Panc1 (cell line): Measurements from ENCODE around the gene DYRK1A. TPM values are rescaled to one million over a fixed set of nuclear protein-coding genes. Genes with fewer than 3 reads are reported as not detected.

Experiments used
- ATAC-seq: fragments of 200-7000 bp; cut with Tn5 transposase; 2 replicates; pipeline ENCODE4 v1.9.1; 2020; ENCODE audit warnings: mild to moderate bottlenecking, moderate library complexity
- BruUV-seq: library from RNA; stranded (reverse); fragments of 400-500 nt; replicated peaks from 2 replicates; lab custom pipeline; 2021; lab: Mats Ljungman, UMichigan
- CTCF ChIA-PET: fragments of 300-600 bp; sonication (Branson Sonifier 250); formaldehyde crosslinking; loops from one replicate; lab custom pipeline; 2022; ENCODE audit warnings: antibody characterized with exemption; lab: Charles Lee
- POLR2A ChIA-PET: fragments of 300-600 bp; sonication (Branson Sonifier 250); formaldehyde crosslinking; loops from one replicate; lab custom pipeline; 2022; ENCODE audit warnings: antibody characterized with exemption; lab: Charles Lee
- DNase-seq: peaks from one replicate; pipeline ENCODE4 v3.0.0-alpha.2; 2010; ENCODE audit warnings: low read depth, low spot score
- H3K27ac ChIP-seq: 2 replicates; pipeline ENCODE4 v1.5.1; 2011; ENCODE audit warnings: mild to moderate bottlenecking, low read length, inconsistent platforms
- H3K27me3 ChIP-seq: fragments of 200-500 bp; sonication (Bioruptor generic); 2 replicates; pipeline ENCODE4 v1.6.0; 2014; ENCODE audit warnings: low read length, inconsistent platforms; ENCODE audit not compliant: control insufficient read depth, insufficient read depth
- H3K36me3 ChIP-seq: fragments of 200-500 bp; sonication (Bioruptor generic); 2 replicates; pipeline ENCODE4 v1.5.1; 2014; ENCODE audit warnings: inconsistent platforms, mild to moderate bottlenecking, low read length, moderate library complexity; ENCODE audit not compliant: control insufficient read depth, insufficient read depth
- H3K4me1 ChIP-seq: 2 replicates; pipeline ENCODE4 v1.5.1; 2011; ENCODE audit warnings: inconsistent platforms, mild to moderate bottlenecking, low read length, moderate library complexity; ENCODE audit not compliant: control insufficient read depth, insufficient read depth
- H3K4me3 ChIP-seq, 2 experiments: 2 replicates each; pipeline ENCODE4 v1.5.1; 2011 to 2012; ENCODE audit warnings: low read depth in 2 of 2, low read length in 2 of 2, mild to moderate bottlenecking in 2 of 2, inconsistent platforms in 1 of 2, moderate library complexity in 1 of 2
- H3K9me3 ChIP-seq: fragments of 200-500 bp; sonication (Bioruptor generic); 2 replicates; pipeline ENCODE4 v1.5.1; 2014; ENCODE audit warnings: low read depth, mild to moderate bottlenecking, inconsistent platforms, low read length, moderate library complexity; ENCODE audit not compliant: control insufficient read depth, insufficient read depth
- POLR2AphosphoS5 ChIP-seq: IDR thresholded peaks from 2 replicates; pipeline ENCODE4 v1.6.1; 2012; ENCODE audit warnings: mild to moderate bottlenecking, low read depth, low read length, moderate library complexity
- SIN3A ChIP-seq: IDR thresholded peaks from 2 replicates; pipeline ENCODE4 v1.6.1; 2012; ENCODE audit warnings: low read depth, mild to moderate bottlenecking, low read length, moderate library complexity, borderline replicate concordance; ENCODE audit not compliant: insufficient read depth
- TCF7L2 ChIP-seq: IDR thresholded peaks from 2 replicates; pipeline ENCODE4 v1.6.1; 2011; ENCODE audit warnings: mild to moderate bottlenecking, low read depth, low read length, inconsistent platforms
- in situ Hi-C: cut with HindIII; loops from 2 replicates; pipeline ENCODE4 v1.10.0; 2016; ENCODE audit warnings: low sequenced_read_pairs, low pct_unique_long_range_greater_than_20kb
- intact Hi-C: fragments of 100-400 bp; cut with micrococcal nuclease; formaldehyde crosslinking; loops from one replicate; pipeline ENCODE4 v1.10.0; 2022; ENCODE audit not compliant: unreplicated experiment
- total RNA-seq: library from RNA; stranded (reverse); gene quantifications from one replicate; pipeline ENCODE4 v1.2.1, GENCODE V29; 2021; ENCODE audit not compliant: unreplicated experiment
- TF ChIP-seq, protein P1 (sequence below), 2 experiments: IDR thresholded peaks; 2 replicates each; pipeline ENCODE4 v1.6.1; 2011 to 2012; ENCODE audit warnings: low read depth in 2 of 2, control low read depth in 1 of 2, low read length in 1 of 2, mild to moderate bottlenecking in 1 of 2, moderate library complexity in 1 of 2; ENCODE audit not compliant: insufficient read depth in 1 of 2
- TF ChIP-seq, protein P2 (sequence below): fragments of 450-650 bp; IDR thresholded peaks from 2 replicates; pipeline ENCODE4 v1.5.1; 2017; ENCODE audit warnings: mild to moderate bottlenecking

The DYRK1A gene
- total RNA-seq, 1 experiment from 2014 or later: 36.1 TPM

DNA sequence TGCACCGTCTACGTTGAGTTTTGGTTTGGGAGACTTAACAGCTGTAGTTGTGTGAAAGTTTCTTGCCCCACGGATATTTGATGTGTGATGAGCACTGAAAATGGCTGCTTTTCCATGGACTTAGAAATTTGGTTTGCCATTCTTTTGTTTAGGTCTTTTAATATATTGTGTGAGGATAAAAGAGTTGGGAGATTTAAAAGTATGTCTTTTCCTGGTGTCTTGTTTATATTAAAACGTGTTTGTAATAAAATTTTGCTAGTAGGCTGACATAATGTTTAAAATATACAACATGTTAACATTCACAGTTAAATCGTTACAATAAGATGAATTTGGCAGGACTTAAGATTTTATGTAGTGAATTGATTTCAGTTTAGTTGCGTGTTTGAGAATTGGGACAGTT, 106.9 kb downstream of the DYRK1A start:
- BruUV-seq: no TSS peak
- ChIA-PET POLR2A (no interaction called here), CTCF (no interaction called here)
- H3K27me3 ChIP-seq: no peaks in the 10 kb centered on the region
- intact Hi-C loops: no loop called here
- no peaks in the 10 kb centered on the region for H3K9me3 ChIP-seq
- in situ Hi-C loops: no loop called here
- H3K27ac ChIP-seq: no peak overlapping the region
- DNase-seq (no peak), ATAC-seq (no peak)
- TF ChIP-seq TCF7L2 (no peak), SIN3A (no peak), POLR2AphosphoS5 (no peak)
- TF ChIP-seq, protein P1, sequence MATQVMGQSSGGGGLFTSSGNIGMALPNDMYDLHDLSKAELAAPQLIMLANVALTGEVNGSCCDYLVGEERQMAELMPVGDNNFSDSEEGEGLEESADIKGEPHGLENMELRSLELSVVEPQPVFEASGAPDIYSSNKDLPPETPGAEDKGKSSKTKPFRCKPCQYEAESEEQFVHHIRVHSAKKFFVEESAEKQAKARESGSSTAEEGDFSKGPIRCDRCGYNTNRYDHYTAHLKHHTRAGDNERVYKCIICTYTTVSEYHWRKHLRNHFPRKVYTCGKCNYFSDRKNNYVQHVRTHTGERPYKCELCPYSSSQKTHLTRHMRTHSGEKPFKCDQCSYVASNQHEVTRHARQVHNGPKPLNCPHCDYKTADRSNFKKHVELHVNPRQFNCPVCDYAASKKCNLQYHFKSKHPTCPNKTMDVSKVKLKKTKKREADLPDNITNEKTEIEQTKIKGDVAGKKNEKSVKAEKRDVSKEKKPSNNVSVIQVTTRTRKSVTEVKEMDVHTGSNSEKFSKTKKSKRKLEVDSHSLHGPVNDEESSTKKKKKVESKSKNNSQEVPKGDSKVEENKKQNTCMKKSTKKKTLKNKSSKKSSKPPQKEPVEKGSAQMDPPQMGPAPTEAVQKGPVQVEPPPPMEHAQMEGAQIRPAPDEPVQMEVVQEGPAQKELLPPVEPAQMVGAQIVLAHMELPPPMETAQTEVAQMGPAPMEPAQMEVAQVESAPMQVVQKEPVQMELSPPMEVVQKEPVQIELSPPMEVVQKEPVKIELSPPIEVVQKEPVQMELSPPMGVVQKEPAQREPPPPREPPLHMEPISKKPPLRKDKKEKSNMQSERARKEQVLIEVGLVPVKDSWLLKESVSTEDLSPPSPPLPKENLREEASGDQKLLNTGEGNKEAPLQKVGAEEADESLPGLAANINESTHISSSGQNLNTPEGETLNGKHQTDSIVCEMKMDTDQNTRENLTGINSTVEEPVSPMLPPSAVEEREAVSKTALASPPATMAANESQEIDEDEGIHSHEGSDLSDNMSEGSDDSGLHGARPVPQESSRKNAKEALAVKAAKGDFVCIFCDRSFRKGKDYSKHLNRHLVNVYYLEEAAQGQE (IDR thresholded peaks at IDR 0.05; ENCODE audit: insufficient read depth in 1 of 2, low read depth in 2 of 2, low read length in 1 of 2): no peak
- TF ChIP-seq, protein P2, sequence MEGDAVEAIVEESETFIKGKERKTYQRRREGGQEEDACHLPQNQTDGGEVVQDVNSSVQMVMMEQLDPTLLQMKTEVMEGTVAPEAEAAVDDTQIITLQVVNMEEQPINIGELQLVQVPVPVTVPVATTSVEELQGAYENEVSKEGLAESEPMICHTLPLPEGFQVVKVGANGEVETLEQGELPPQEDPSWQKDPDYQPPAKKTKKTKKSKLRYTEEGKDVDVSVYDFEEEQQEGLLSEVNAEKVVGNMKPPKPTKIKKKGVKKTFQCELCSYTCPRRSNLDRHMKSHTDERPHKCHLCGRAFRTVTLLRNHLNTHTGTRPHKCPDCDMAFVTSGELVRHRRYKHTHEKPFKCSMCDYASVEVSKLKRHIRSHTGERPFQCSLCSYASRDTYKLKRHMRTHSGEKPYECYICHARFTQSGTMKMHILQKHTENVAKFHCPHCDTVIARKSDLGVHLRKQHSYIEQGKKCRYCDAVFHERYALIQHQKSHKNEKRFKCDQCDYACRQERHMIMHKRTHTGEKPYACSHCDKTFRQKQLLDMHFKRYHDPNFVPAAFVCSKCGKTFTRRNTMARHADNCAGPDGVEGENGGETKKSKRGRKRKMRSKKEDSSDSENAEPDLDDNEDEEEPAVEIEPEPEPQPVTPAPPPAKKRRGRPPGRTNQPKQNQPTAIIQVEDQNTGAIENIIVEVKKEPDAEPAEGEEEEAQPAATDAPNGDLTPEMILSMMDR: no peak
- peaks cover 6% of the 10 kb centered on the region for H3K4me1 ChIP-seq
- no peaks in the 10 kb centered on the region; the same call in 1 of the 2 replicates for H3K36me3 ChIP-seq
- H3K4me3 ChIP-seq: no peak overlapping the region

GRCh38 chr21:37474342-37474741, 107.8 kb downstream of the DYRK1A start:
- Histone ChIP-seq H3K9me3 (no peaks in the 10 kb centered on the region), H3K27me3 (no peaks in the 10 kb centered on the region), H3K4me1 (peaks cover 6% of the 10 kb centered on the region), H3K4me3 (no peak overlapping the region), H3K36me3 (no peaks in the 10 kb centered on the region; the same call in 1 of the 2 replicates), H3K27ac (no peak overlapping the region)
- in situ Hi-C loops (no loop called here), intact Hi-C loops (no loop called here)
- ChIA-PET POLR2A (no interaction called here), CTCF (no interaction called here)
- BruUV-seq: no TSS peak
- ATAC-seq (no peak), DNase-seq (no peak)
- TF ChIP-seq TCF7L2 (no peak), SIN3A (no peak), POLR2AphosphoS5 (no peak)
- TF ChIP-seq, protein P1 (IDR thresholded peaks at IDR 0.05; ENCODE audit: insufficient read depth in 1 of 2, low read depth in 2 of 2, low read length in 1 of 2): no peak
- TF ChIP-seq, protein P2: no peak
